ENCODE results near the gene PIM3.

- TF ChIP-seq GATA2 (IDR thresholded peaks at IDR 0.05; ENCODE audit: low read depth, low read length) = no peak
- TF ChIP-seq GATA3 (IDR thresholded peaks at IDR 0.05; ENCODE audit: low read depth, low read length) = no peak
These were observed 47.5 kb upstream of the PIM3 start for GRCh38 chr22:49913026-49913425.

Measured in SH-SY5Y (cell line).